HL-60 (cell line): Measurements from ENCODE around the gene CDH23.

ENCODE experiments used
- CTCF ChIP-seq: IDR thresholded peaks from one replicate; pipeline ENCODE4 v1.5.1; 2011; ENCODE audit warnings: low read length, control low read depth, inconsistent platforms; ENCODE audit not compliant: insufficient read depth
- GABPA ChIP-seq: IDR thresholded peaks from 2 replicates; pipeline ENCODE4 v1.6.1; 2012; ENCODE audit warnings: low read depth
- POLR2AphosphoS5 ChIP-seq: IDR thresholded peaks from 2 replicates; pipeline ENCODE4 v1.6.1; 2012; ENCODE audit warnings: low read depth
- SPI1 ChIP-seq: IDR thresholded peaks from 2 replicates; pipeline ENCODE4 v1.6.1; 2012; ENCODE audit warnings: low read depth, mild to moderate bottlenecking, borderline replicate concordance

- TF ChIP-seq CTCF: no peak
- peak; percentile 98 for TF ChIP-seq SPI1
- peak; percentile 92 for TF ChIP-seq POLR2AphosphoS5
- TF ChIP-seq GABPA: 0 out of 2 replicates have a peak, but pooled peaks have one; percentile 26
These were observed 352.0 kb downstream of the CDH23 start for GRCh38 chr10:71748671-71749191.
